HG02938 (cell line): ENCODE data around the gene OBSCN.

Source experiments
- ATAC-seq: cut with Tn5 transposase; IDR thresholded peaks from one replicate; pipeline ENCODE4 v1.9.1; 2021; ENCODE audit warnings: mild to moderate bottlenecking, moderate library complexity; ENCODE audit not compliant: unreplicated experiment

OBSCN gene

DNA sequence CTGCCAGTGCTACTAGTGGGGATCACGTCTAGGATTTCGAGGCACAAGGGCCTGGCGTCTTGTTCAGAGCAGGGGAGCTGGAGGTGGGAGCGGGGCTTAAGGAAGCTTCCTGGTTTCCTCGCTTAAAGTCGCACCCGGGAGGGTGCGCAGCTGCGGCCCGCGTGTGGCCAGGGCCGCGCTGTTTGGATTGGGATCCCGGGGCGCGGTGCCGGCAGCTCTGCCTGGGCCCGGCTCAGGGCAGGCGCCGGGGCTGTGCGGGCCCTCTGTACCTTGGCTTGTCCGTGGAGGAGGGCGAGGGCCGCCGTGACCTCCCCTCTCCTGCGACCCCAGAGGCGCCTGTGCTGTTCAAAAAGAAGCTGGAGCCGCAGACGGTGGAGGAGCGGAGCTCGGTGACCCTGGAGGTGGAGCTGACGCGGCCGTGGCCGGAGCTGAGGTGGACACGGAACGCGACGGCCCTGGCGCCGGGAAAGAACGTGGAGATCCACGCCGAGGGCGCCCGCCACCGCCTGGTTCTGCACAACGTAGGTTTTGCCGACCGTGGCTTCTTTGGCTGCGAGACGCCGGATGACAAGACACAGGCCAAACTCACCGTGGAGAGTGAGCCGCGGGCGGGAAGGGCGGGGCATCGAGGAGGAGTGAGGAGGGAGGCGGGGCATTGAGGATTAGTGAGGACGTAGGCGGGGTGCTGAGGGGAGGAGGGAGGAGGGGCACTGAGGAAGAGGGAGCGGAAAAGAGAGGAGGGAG lies 67.8 kb downstream of the OBSCN start:
- ATAC-seq = peak; percentile 75

DNA sequence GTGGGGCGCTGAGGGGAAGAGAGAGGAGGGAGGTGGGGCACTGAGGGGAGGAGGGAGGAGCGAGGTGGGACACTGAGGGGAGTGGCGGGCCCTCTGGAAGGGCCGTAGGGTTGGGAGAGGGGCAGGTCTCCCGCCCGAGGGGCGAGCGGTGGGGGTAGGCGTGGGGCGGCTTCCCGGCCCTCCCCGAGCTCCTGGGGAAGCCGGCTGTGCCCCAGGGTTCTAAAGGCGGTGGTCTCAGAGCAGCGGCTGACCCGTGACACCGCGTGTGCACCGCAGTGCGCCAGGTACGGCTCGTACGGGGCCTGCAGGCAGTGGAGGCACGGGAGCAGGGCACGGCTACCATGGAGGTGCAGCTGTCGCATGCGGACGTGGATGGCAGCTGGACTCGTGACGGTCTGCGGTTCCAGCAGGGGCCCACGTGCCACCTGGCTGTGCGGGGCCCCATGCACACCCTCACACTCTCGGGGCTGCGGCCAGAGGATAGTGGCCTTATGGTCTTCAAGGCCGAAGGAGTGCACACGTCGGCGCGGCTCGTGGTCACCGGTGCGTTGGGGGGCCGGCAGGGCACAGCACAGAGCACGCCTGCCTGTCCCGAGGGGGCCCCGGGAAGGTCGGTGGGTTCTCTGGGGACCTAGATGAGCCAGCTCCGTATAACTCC lies 68.5 kb downstream of the OBSCN start:
- ATAC-seq = peak; percentile 17

DNA sequence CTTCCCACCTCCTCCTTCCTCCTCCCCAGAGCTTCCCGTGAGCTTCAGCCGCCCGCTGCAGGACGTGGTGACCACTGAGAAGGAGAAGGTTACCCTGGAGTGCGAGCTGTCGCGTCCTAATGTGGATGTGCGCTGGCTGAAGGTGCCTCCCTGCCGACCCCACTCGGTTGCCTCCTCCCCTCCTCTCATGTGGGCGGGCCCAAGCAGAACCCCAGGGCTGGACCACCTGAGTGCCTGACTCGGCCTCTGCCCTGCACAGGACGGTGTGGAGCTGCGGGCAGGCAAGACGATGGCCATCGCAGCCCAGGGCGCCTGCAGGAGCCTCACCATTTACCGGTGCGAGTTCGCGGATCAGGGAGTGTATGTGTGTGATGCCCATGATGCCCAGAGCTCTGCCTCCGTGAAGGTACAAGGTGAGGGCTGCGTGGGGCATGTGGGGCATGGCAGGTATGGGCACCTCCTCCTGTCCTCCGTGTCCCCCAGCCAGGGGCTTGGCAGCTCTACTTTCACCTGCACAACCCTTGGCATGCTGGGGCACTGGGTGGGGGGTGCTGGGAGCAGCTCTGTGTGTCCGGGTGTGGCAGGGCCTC lies 69.2 kb downstream of the OBSCN start:
- ATAC-seq = no peak

DNA sequence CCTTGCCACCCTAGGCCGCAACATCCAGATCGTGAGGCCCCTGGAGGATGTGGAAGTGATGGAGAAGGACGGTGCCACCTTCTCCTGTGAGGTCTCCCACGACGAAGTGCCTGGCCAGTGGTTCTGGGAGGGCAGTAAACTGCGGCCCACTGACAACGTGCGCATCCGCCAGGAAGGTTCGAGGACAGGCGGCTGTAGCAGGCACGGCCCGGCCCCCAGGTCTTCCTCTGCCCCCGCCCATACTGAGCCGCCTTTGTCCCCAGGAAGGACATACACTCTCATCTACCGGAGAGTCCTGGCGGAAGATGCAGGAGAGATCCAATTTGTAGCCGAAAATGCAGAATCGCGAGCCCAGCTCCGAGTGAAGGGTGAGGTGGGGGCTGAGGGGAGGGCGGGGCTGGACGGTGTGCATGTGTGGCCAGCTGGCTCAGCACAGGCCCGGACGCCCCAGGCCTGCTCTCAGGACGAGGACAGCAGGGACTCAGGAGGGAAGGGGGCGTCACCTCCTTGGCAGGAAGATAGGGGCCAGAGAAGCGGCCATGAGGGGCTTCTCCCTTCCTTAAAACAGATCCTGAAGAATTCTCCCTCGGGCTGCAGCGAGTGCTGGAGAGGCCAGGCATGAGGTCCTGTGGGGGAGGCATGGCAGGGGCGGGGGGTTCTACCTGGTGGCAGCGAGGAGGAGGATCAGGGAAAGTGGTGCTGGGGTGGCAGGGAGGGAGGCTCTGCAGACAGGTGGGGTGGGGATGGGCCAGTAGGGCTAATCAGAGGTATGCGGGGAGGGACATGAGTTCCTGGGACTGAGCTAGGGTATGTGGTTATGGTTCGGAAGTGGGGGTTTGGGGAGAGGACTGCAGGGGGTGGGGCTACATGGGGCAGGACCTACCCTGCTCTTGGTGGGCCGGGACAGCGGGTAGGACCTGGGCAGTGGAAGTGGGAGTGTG lies 69.9 kb downstream of the OBSCN start:
- no peak for ATAC-seq

DNA sequence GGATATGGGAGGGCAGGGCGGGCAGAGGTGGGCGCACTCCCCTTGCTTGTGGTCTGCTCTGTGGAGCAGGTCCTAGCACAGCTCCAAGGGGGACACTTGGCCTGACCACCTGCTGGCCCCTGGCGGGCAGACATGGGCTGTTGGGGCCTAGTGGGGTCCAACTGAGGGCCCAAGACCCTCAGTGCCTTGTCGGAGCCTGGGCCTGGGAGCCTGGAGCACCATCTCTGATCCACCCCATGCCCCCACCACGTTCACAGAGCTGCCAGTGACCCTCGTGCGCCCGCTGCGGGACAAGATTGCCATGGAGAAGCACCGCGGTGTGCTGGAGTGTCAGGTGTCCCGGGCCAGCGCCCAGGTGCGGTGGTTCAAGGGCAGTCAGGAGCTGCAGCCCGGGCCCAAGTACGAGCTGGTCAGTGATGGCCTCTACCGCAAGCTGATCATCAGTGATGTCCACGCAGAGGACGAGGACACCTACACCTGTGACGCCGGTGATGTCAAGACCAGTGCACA lies 70.6 kb downstream of the OBSCN start:
- ATAC-seq = no peak

DNA sequence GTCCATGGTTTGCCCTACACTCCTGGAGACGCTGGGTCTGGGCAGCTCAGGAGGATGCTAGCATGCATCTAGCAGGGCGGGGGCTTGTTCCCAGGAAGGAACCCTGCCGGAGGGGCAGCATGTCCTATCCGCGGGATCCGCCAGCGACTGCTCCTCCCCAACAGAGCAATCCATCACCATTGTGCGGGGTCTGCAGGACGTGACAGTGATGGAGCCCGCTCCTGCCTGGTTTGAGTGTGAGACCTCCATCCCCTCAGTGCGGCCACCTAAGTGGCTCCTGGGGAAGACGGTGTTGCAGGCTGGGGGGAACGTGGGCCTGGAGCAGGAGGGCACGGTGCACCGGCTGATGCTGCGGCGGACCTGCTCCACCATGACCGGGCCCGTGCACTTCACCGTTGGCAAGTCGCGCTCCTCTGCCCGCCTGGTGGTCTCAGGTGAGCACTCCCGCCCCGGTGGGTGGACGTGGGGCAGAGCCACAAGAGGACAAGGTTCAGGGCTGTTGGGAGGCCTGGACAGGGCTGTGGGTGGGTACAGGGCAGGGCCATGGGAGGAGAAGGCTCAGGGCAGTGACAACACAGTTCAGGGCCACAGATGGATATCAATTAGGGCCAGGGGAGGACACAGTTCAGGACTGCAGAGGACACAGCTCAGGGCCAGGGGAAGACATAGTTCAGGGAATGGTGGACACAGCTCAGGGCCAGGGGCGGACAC lies 71.3 kb downstream of the OBSCN start:
- no peak for ATAC-seq

DNA sequence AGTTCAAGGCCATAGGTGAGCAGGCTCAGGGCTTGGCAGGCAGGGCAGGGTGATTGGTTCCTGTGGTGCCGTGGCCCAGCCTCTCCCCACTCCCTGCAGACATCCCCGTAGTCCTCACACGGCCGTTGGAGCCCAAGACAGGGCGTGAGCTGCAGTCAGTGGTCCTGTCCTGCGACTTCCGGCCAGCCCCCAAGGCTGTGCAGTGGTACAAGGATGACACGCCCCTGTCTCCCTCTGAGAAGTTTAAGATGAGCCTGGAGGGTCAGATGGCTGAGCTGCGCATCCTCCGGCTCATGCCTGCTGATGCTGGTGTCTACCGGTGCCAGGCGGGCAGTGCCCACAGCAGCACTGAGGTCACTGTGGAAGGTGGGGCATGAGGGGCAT lies 71.9 kb downstream of the OBSCN start:
- no peak for ATAC-seq

DNA sequence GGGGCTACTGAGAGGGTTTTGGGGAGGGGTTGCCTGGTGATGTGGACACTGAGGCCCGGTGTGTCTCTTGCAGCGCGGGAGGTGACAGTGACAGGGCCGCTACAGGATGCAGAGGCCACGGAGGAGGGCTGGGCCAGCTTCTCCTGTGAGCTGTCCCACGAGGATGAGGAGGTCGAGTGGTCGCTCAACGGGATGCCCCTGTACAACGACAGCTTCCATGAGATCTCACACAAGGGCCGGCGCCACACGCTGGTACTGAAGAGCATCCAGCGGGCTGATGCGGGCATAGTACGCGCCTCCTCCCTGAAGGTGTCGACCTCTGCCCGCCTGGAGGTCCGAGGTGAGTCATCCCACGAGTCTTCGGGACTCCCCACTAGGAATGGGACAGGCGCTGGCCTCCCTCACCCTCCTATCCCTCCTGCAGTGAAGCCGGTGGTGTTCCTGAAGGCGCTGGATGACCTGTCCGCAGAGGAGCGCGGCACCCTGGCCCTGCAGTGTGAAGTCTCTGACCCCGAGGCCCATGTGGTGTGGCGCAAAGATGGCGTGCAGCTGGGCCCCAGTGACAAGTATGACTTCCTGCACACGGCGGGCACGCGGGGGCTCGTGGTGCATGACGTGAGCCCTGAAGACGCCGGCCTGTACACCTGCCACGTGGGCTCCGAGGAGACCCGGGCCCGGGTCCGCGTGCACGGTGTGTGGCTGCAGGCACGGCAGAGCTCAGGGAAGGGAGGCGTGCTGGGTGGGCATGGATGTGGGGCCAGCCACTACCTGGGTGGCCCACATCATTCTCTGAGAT lies 72.5 kb downstream of the OBSCN start:
- no peak for ATAC-seq

DNA sequence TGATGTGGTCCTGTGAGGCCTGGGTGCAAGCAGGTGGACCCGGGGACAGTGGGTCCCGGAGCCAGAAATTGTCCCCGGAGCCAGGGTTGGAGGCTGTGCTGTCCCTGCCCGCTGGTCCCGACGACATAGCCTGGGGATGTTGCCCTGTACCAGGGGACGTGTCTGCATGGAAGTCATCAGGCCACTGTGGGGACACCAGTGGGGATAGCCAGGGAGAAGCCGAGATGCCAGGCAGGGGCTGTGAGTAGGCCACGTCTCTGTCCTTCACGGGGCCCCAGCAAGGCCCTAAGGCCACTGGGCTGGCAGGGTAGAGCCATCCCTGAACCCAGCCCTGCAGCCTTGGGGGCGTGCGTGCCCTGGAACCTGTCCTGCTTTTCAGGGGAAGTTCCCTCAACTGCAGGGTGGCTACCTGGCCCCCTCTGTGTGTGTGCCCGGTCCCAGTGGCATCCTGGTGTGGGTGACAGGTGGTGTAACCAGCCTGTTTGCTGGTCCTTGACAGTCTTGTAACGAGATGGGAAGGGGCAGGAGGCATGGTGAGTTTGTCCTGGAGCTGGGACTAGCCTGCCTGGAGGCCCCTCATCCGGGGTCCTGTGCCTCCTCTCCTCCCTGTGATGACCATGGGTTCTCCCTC lies 73.2 kb downstream of the OBSCN start:
- no peak for ATAC-seq

DNA sequence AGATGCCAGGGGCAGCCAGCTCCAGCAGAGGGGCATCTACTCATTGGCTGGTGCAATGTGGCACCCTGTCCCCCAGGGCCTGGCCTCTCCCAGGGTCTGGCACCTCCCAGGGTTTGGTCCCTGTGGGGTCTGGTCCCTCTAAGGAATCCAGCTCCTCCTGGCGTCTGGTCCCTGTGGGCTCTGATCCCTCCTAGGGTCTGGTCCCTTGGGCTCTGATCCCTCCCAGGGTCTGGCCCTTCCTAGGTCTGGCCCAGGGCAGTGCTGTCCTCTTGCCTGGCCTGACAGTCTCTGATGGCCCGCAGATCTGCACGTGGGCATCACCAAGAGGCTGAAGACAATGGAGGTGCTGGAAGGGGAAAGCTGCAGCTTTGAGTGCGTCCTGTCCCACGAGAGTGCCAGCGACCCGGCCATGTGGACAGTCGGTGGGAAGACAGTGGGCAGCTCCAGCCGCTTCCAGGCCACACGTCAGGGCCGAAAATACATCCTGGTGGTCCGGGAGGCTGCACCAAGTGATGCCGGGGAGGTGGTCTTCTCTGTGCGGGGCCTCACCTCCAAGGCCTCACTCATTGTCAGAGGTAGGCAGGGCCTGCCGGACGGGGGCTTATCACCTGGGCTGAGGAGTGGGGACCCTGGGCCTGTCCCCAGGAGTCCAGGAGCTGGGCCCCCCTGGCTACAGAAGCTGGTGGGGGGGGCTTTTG lies 73.9 kb downstream of the OBSCN start:
- no peak for ATAC-seq

DNA sequence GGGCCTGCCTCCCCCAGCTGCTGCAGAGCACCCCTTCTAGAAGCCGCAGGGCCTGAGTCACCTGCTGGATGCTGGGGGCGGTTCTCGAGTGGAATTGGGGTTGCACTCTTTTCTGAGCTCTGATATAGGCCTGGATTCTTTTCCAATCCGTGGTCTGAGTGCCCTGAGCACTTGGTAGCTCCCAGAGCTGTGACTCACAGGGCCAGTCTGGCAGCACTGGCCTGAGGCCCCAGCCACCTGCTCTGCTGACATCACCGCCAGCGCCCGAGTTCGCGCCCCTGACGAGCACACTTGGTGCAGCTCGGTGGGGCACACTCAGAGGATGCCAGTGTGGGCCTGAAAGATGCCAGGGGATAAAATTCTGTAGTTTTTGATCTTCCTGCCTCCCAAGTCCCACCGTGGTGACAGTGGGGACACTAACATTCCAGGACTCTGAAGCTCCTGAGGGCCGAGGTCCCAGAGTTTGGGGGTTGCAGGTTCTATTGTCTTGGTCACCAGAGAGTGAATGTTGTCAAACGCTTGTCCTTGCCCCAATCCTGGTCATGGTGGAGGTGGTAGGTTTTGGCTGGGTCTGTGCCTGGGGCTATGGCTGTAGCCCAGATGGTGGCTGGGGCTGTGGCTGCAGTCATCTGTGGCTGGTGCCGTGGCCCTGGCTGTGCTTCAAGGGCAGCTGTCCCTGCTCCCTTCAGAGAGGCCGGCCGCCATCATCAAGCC lies 74.6 kb downstream of the OBSCN start:
- ATAC-seq = no peak

DNA sequence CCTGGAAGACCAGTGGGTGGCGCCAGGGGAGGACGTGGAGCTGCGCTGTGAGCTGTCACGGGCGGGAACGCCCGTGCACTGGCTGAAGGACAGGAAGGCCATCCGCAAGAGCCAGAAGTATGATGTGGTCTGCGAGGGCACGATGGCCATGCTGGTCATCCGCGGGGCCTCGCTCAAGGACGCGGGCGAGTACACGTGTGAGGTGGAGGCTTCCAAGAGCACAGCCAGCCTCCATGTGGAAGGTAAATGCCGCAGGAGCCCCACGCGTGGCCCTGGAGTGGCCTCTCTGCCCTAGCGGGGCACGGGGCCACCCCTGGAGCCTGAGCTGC lies 75.2 kb downstream of the OBSCN start:
- ATAC-seq = no peak

DNA sequence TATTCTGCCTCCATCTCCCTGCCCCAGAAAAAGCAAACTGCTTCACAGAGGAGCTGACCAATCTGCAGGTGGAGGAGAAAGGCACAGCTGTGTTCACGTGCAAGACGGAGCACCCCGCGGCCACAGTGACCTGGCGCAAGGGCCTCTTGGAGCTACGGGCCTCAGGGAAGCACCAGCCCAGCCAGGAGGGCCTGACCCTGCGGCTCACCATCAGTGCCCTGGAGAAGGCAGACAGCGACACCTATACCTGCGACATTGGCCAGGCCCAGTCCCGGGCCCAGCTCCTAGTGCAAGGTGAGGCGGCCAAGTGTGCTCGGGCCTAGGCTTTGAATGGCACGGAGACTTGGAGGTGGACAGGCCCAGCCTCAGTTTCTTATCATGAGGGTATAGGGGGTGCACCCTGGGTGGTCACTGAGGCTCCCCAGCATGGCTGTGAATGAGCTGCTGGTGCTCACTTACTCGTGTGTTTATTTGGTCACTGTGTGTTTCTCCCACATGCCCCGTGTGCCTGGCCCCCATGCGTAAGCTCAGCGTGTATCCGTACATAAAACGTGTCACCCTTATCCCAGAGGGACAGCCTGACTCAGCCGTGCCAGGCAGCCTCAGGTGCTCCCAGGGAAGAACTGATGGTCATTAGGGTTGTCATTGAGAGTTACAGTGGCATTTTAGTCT lies 75.8 kb downstream of the OBSCN start:
- no peak for ATAC-seq

DNA sequence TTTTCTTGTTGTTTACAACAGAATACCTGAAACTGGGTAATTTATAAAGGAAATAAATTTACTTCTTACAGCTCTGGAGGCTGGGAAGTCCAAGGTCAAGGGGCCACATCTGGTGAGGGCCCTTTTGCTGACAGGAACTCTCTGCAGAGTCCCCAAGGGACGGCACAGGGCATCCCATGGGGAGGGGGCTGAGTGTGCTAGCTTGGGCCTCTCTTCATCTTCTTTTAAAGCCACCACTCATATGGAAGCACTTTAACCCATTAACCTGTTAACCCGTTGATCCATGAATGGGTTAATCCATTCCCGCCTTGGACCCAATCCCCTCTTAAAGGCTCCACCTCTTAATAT lies 76.3 kb downstream of the OBSCN start:
- ATAC-seq = no peak

DNA sequence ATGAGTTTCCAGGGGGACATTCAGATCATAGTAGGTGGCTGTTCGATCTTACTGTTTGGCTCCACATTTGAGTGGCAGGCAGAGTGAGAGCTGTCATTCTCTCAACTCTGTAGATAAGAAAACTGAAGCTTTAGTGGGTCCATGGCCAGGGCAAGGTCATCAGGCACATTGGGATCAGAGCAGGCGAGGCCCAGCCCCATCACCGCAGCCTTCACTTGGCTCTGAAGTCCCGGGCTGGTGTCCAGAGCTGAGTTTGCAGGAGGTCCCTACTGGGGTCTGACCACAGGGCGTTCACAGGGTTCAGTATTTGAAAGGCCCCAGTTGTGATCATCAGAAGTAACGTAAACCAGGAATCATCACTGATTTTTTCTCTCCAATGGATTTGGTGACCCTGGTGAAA lies 76.7 kb downstream of the OBSCN start:
- no peak for ATAC-seq

DNA sequence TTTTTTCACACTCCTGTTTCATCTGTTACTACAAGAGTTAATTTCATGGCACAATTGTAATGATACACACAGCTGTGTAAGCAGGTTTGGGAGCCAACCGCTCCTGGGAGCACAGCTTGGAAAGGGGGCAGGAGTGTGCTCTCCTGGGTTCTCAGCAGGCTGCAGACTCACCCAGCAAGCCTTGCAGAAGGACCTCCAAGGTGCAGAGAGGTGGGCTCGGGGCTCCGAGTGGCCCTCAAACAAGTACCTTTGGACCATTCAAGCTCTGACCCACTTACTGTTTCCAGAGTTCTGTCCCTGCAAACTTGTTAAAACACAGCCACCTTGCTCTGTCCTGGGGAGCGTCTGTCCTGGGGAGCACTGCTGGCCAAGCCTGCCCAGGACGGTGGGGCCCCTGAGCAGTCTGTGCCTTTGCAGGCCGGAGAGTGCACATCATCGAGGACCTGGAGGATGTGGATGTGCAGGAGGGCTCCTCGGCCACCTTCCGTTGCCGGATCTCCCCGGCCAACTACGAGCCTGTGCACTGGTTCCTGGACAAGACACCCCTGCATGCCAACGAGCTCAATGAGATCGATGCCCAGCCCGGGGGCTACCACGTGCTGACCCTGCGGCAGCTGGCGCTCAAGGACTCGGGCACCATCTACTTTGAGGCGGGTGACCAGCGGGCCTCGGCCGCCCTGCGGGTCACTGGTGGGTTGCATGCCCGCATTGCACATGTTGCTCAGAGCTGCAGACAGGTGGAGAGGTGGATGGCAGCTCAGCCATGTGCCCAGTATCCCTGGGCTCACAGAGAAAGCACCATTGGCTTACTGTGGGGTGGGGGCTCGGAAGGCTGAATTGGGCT lies 78.0 kb downstream of the OBSCN start:
- ATAC-seq = no peak
